Stomach smooth muscle (tissue), 2 donors: ENCODE measurements around the gene EGLN1.

ENCODE experiments used
- H3K27ac ChIP-seq: one replicate; pipeline ENCODE4 v1.7.0; 2013; ENCODE audit warnings: mild to moderate bottlenecking, low read length, inconsistent platforms
- H3K27me3 ChIP-seq, 2 donors: one replicate each; pipeline ENCODE4 v1.7.0; 2013; ENCODE audit warnings: low read length in 2 of 2; ENCODE audit not compliant: insufficient read depth in 2 of 2, control insufficient read depth in 1 of 2
- H3K36me3 ChIP-seq, 2 donors: one replicate each; pipeline ENCODE4 v1.7.0; 2013; ENCODE audit warnings: low read length in 2 of 2; ENCODE audit not compliant: control insufficient read depth in 2 of 2, insufficient read depth in 2 of 2
- H3K4me1 ChIP-seq: one replicate; pipeline ENCODE4 v1.7.0; 2013; ENCODE audit warnings: low read length; ENCODE audit not compliant: control insufficient read depth, insufficient read depth
- H3K4me3 ChIP-seq, 2 donors: one replicate each; pipeline ENCODE4 v1.7.0; 2013; ENCODE audit warnings: low read length in 2 of 2
- H3K9ac ChIP-seq, 2 donors: one replicate each; pipeline ENCODE4 v1.7.0; 2013; ENCODE audit warnings: low read length in 2 of 2, mild to moderate bottlenecking in 1 of 2
- H3K9me3 ChIP-seq, 2 donors: one replicate each; pipeline ENCODE4 v1.7.0; 2013; ENCODE audit warnings: low read length in 2 of 2; ENCODE audit not compliant: control insufficient read depth in 2 of 2
- donor health status: healthy.
- donor health status: Pancreatic carcinoma.

The EGLN1 gene

GRCh38 chr1:231396643-231397042, 25.4 kb downstream of the EGLN1 start:
- Histone ChIP-seq H3K9me3 (no peaks in the 10 kb centered on the region), H3K27ac (no peak overlapping the region), H3K4me3 (no peak overlapping the region)

DNA sequence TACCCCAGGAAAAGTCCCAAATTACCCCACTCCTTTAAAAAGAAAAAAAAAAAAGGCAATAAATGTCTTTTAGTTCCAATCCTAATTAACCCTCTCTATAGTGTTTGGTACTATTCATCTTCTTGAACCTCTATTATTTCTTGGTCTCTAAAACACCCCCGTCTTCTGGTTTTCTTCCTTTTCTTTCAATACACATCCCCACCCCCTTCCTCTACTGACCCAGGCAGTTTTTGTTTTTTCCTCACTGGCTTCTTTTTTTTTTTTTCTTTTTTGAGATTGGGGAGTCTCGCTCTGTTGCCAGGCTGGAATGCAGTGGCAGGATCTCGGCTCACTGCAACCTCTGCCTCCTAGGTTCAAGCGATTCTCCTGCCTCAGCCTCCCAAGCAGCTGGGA, 26.1 kb downstream of the EGLN1 start:
- Histone ChIP-seq H3K36me3 (no peaks in the 10 kb centered on the region), H3K27me3 (no peaks in the 10 kb centered on the region), H3K4me3 (no peak overlapping the region), H3K27ac (peak overlapping the region; percentile 31), H3K4me1 (peaks cover 12% of the 10 kb centered on the region), H3K9me3 (no peaks in the 10 kb centered on the region), H3K9ac (no peak overlapping the region)

More at GRCh38 chr1:231396643-231397042, 25.4 kb downstream of the EGLN1 start:
- H3K36me3 ChIP-seq = no peaks in the 10 kb centered on the region
- H3K27me3 ChIP-seq = no peaks in the 10 kb centered on the region
- H3K9ac ChIP-seq = no peak overlapping the region
- H3K4me1 ChIP-seq = peaks cover 12% of the 10 kb centered on the region

GRCh38 chr1:231395076-231395997, 26.8 kb downstream of the EGLN1 start:
- Histone ChIP-seq H3K27ac (peak overlapping the region; percentile 31), H3K36me3 (no peaks in the 10 kb centered on the region), H3K27me3 (no peaks in the 10 kb centered on the region), H3K9ac (peak overlapping the region in 1 of 2 donors; percentile 30), H3K4me1 (peaks cover 12% of the 10 kb centered on the region), H3K4me3 (no peak overlapping the region), H3K9me3 (no peaks in the 10 kb centered on the region)

DNA sequence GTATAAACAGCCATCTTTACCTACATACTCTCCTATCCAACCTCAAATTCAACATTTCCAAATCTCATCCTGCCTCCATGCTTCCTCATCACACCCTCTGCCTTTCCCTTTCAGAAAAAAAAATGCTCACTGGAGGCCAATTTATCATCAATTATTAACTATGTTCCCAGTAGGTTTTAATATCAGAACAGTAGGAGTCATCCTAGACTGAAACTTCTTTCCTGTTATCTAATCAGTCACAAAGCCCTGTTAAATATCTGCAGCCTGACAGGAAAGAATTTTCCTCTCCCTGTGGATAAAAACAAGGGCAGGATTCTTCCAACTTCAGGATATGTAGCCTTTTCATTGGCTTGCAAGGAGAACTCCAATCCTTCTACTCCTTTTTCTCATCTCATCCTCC, 28.4 kb downstream of the EGLN1 start:
- H3K27ac ChIP-seq = no peak overlapping the region
- H3K36me3 ChIP-seq = no peaks in the 10 kb centered on the region
- H3K9me3 ChIP-seq = no peaks in the 10 kb centered on the region
- H3K4me3 ChIP-seq = no peak overlapping the region
- H3K4me1 ChIP-seq = peaks cover 12% of the 10 kb centered on the region
- no peak overlapping the region for H3K9ac ChIP-seq
- no peaks in the 10 kb centered on the region for H3K27me3 ChIP-seq

GRCh38 chr1:231392389-231393131, 29.5 kb downstream of the EGLN1 start:
- Histone ChIP-seq H3K4me3 (no peak overlapping the region), H3K27me3 (no peaks in the 10 kb centered on the region), H3K36me3 (no peaks in the 10 kb centered on the region), H3K27ac (peak overlapping the region; percentile 7), H3K9ac (no peak overlapping the region), H3K4me1 (peaks cover 12% of the 10 kb centered on the region), H3K9me3 (no peaks in the 10 kb centered on the region)

DNA sequence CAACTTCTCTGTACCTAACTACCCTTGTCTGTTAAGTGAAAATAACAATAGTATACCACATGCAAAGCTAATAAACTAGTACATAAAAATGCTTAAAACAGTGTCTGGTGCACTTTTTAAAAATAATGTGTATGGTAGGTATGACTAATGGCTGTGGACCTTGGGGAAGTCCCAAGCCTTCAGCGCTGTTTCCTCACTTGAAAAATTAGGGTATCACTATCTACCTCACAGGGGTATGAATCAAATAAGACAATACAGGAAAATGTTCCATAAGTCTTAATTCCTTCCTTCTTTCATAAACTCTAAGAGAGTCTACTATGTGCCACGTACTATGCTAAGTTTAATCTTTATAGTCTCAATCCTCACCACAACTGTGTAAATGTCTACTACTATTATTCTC, 32.0 kb downstream of the EGLN1 start:
- Histone ChIP-seq H3K36me3 (no peaks in the 10 kb centered on the region), H3K9ac (no peak overlapping the region), H3K27me3 (no peaks in the 10 kb centered on the region), H3K27ac (no peak overlapping the region), H3K4me1 (peaks cover 7% of the 10 kb centered on the region), H3K9me3 (no peaks in the 10 kb centered on the region), H3K4me3 (no peak overlapping the region)

DNA sequence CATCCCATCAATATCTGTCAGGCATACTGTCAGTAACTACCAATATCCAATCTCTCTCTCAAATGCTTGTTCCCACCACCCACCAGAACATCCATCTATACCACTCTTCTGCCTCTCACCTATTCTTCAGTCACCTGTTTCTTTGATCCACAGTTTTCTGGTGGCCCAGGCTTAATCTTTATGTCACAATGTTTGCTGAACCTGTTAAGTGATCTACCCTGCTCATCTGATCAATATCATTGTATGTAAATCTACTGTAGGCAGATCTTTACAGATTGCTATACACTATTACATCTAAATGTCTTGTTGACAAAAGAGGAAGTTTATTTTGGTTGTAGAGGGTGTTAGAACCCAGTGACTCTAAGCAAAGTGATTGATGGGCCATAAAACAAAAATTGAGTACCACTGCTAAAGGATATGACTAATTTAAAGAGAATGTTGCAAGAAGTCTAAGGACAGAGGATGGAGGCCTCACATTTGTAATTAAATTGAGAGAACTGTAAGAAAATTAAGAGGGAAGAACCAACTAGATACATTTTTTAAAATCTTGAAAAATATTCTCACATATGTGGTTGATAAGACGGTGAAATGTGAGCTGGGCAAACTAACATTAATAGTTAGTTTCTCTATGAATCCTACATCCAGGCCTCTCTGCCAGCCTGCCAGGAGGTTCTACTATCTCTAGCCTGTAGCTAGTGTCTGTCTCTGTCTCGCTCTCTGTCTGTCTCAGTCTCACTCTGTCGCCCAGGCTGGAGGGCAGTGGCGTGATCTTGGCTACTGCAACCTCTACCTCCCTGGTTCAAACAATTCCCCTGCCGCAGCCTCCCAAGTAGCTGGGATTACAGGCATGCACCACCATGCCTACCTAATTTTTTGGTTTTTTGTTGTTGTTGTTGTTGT, 34.1 kb downstream of the EGLN1 start:
- Histone ChIP-seq H3K27me3 (no peaks in the 10 kb centered on the region), H3K36me3 (no peaks in the 10 kb centered on the region), H3K9ac (no peak overlapping the region), H3K27ac (no peak overlapping the region), H3K4me3 (no peak overlapping the region), H3K4me1 (peaks cover 2% of the 10 kb centered on the region), H3K9me3 (no peaks in the 10 kb centered on the region)

DNA sequence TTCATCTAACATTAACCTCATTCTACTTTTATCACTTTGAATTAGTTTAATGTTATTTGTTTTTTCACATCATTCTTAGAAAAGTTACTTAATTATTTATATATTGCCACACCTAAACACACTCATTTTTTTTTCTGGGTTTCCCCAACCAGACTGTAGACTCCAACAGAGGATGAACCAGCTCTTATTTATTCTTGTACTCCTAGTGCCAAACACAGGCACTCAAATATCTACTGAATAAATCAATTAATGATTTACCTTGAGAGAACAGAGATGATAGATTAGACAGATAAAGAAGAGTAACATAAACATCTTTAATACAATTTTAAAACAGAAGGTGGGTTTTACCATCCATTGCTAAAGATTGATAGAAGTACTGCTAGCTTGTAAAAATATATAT, 35.6 kb downstream of the EGLN1 start:
- H3K4me1 ChIP-seq = peaks cover 2% of the 10 kb centered on the region

GRCh38 chr1:231385416-231385748, 36.7 kb downstream of the EGLN1 start:
- H3K9me3 ChIP-seq = no peaks in the 10 kb centered on the region
- no peak overlapping the region for H3K27ac ChIP-seq
- peaks cover 2% of the 10 kb centered on the region for H3K4me1 ChIP-seq
- no peaks in the 10 kb centered on the region for H3K36me3 ChIP-seq
- H3K4me3 ChIP-seq = no peak overlapping the region
- H3K9ac ChIP-seq = no peak overlapping the region
- no peaks in the 10 kb centered on the region for H3K27me3 ChIP-seq

More for the DNA sequence above, 35.6 kb downstream of the EGLN1 start:
- no peaks in the 10 kb centered on the region for H3K27me3 ChIP-seq
- H3K36me3 ChIP-seq = no peaks in the 10 kb centered on the region
- no peak overlapping the region for H3K4me3 ChIP-seq
- H3K9me3 ChIP-seq = no peaks in the 10 kb centered on the region
- H3K27ac ChIP-seq = no peak overlapping the region
- H3K9ac ChIP-seq = no peak overlapping the region

GRCh38 chr1:231384696-231385415, 37.2 kb downstream of the EGLN1 start:
- H3K27ac ChIP-seq = no peak overlapping the region
- H3K9ac ChIP-seq = no peak overlapping the region
- no peaks in the 10 kb centered on the region for H3K36me3 ChIP-seq
- H3K27me3 ChIP-seq = no peaks in the 10 kb centered on the region
- no peaks in the 10 kb centered on the region for H3K9me3 ChIP-seq
- H3K4me1 ChIP-seq = peaks cover 2% of the 10 kb centered on the region
- no peak overlapping the region for H3K4me3 ChIP-seq
